ENCODE results near the gene MRPL34. TPM values are rescaled to one million over a fixed set of nuclear protein-coding genes. Genes with fewer than 3 reads are reported as not detected.
A peak's percentile ranks its signal among the peaks of the same experiment; 100 is the strongest.

MRPL34 gene
- total RNA-seq, 3 donors from 2014 or later: 88.5 to 139 (median 98.0) TPM

DNA sequence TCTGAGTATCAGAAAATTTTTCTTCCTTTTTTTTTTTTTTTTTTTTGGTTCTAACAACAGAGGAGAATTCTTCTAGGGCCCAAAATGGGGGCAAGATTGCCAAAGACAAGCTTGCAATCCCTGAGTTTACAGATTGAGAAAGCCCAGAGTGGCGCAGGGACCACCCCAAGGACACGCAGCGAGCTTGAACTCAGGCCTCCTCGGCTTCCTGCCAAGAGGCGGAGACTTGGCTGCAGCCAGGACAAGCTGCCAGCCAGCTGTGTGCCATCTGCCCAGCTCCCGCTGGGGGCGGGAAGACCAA, 506 bp upstream of the MRPL34 start:
- DNase-seq (ENCODE audit: low spot score in 2 of 2): no peak

DNA sequence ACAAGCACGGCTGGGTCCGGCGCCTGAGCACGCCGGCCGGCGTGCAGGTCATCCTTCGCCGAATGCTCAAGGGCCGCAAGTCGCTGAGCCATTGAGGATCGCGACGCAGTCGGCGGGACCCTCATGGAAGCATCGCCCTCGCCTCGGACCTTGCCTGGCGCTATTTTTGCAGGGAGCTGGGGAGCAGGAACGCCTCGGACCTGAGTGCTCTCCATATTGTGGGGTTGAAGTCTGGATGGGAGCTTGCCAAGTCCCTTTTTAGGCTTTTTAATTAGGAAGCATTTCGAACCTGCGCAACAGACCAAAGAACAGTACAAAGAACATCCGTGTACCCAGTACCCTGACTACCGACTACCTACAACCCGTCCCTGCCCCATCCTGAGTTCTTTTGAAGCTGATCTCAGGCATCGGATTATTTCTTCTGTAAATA, 628 bp downstream of the MRPL34 start:
- peak overlapping the region; percentile 86 to 90 for H3K27ac ChIP-seq
- TF ChIP-seq CTCF (IDR thresholded peaks at IDR 0.05): no peak
- TF ChIP-seq POLR2A (IDR thresholded peaks at IDR 0.05): no peak
- TF ChIP-seq POLR2AphosphoS5 (IDR thresholded peaks at IDR 0.05): no peak
- intact Hi-C loops (cut with DNase I; ENCODE audit: low total_unique reads): loop anchor here (10.0 kb wide), 1 partner anchor 79 kb away; no protein-coding TSS in a partner anchor
- peak overlapping the region; percentile 60 to 79 (median 70) for H3K4me3 ChIP-seq
- no peaks in the 10 kb centered on the region for H3K36me3 ChIP-seq
- DNase-seq (ENCODE audit: low spot score in 2 of 2): no peak
- peaks cover 4 to 36% of the 10 kb centered on the region in 2 donors for H3K4me1 ChIP-seq
- H3K9me3 ChIP-seq: no peaks in the 10 kb centered on the region
- H3K27me3 ChIP-seq: no peaks in the 10 kb centered on the region

More for the DNA sequence above, 506 bp upstream of the MRPL34 start:
- Histone ChIP-seq H3K27me3 (no peaks in the 10 kb centered on the region), H3K36me3 (no peaks in the 10 kb centered on the region), H3K9me3 (no peaks in the 10 kb centered on the region), H3K4me1 (peaks cover under 1 to 32% of the 10 kb centered on the region in 2 donors), H3K4me3 (peak overlapping the region; percentile 60 to 79 (median 70)), H3K27ac (peak overlapping the region; percentile 30 to 90)
- intact Hi-C loops (cut with DNase I; ENCODE audit: low total_unique reads): loop anchor here (10.0 kb wide), 1 partner anchor 80 kb away; no protein-coding TSS in a partner anchor
- TF ChIP-seq POLR2A (IDR thresholded peaks at IDR 0.05) (no peak), POLR2AphosphoS5 (IDR thresholded peaks at IDR 0.05) (no peak), CTCF (IDR thresholded peaks at IDR 0.05) (no peak)

DNA sequence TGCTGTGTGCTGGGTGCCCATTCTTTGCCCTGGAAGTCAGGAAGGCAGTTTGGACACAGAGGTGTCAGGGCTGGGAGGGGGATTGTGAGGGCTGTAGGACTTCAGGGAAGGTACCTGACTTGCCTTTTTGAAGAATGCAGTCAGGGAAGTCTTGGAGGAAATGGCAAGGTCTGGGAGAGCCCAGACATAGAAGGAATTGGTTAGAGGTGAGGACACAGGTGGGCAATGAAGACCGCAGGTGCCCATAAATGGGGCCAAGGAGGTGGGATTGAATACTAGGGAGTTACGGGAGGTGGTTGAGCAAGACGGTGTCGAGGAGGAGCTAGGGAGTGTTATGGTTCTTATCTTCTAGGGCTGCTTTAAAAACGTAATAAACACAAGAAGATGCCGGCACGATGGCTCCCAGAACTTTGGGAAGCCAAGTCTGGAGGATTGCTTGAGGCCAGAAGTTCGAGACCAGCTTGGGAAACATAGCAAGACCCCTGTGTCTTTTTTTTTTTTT, 2.3 kb downstream of the MRPL34 start:
- no peak overlapping the region for H3K27ac ChIP-seq
- H3K36me3 ChIP-seq: no peaks in the 10 kb centered on the region
- H3K4me1 ChIP-seq: peaks cover 7 to 28% of the 10 kb centered on the region in 2 donors
- DNase-seq (ENCODE audit: low spot score in 2 of 2): no peak
- H3K27me3 ChIP-seq: no peaks in the 10 kb centered on the region
- no peak for TF ChIP-seq CTCF (IDR thresholded peaks at IDR 0.05)
- TF ChIP-seq POLR2AphosphoS5 (IDR thresholded peaks at IDR 0.05): no peak
- TF ChIP-seq POLR2A (IDR thresholded peaks at IDR 0.05): no peak
- H3K4me3 ChIP-seq: no peak overlapping the region
- intact Hi-C loops (cut with DNase I; ENCODE audit: low total_unique reads): loop anchor here (10.0 kb wide), 1 partner anchor 77 kb away; no protein-coding TSS in a partner anchor
- no peaks in the 10 kb centered on the region for H3K9me3 ChIP-seq

- Histone ChIP-seq H3K27ac (peak within 1 kb of the TSS; percentile 87), H3K9me3 (no peaks in the 10 kb centered on the region), H3K4me1 (peaks cover 7 to 19% of the 10 kb centered on the region in 2 donors), H3K36me3 (no peaks in the 10 kb centered on the region), H3K27me3 (no peaks in the 10 kb centered on the region), H3K4me3 (peak within 1 kb of the TSS; percentile 85 to 92 (median 89))
- no peak for TF ChIP-seq POLR2A (IDR thresholded peaks at IDR 0.05)
- peak; percentile 28 to 70 (median 28) for TF ChIP-seq POLR2AphosphoS5 (IDR thresholded peaks at IDR 0.05)
- DNase-seq (ENCODE audit: low spot score in 2 of 2): peak; percentile 99 to 100
- intact Hi-C loops (cut with DNase I; ENCODE audit: low total_unique reads): loop anchor here (10.0 kb wide), 1 partner anchor 75 kb away; no protein-coding TSS in a partner anchor
These were observed 3.7 kb downstream of the MRPL34 start, which contains the start of gene DDA1 for GRCh38 chr19:17309198-17309964. Gene DDA1 (plus strand): TSS chr19:17309563. CDS start chr19:17309655, 92 bp downstream.

- H3K4me1 ChIP-seq: peaks cover 7 to 13% of the 10 kb centered on the region in 2 donors
- TF ChIP-seq POLR2AphosphoS5 (IDR thresholded peaks at IDR 0.05) (no peak), POLR2A (IDR thresholded peaks at IDR 0.05) (no peak), CTCF (IDR thresholded peaks at IDR 0.05) (no peak)
These were observed 4.3 kb downstream of the MRPL34 start for GRCh38 chr19:17309965-17310461.

More at GRCh38 chr19:17309965-17310461, 4.3 kb downstream of the MRPL34 start:
- H3K27me3 ChIP-seq: no peaks in the 10 kb centered on the region
- no peak for DNase-seq (ENCODE audit: low spot score in 2 of 2)
- no peaks in the 10 kb centered on the region for H3K36me3 ChIP-seq
- intact Hi-C loops (cut with DNase I; ENCODE audit: low total_unique reads): loop anchor here (10.0 kb wide), 1 partner anchor 75 kb away; no protein-coding TSS in a partner anchor
- peak overlapping the region; percentile 85 to 92 (median 89) for H3K4me3 ChIP-seq
- no peaks in the 10 kb centered on the region for H3K9me3 ChIP-seq
- H3K27ac ChIP-seq: peak overlapping the region; percentile 87

All from breast epithelium (tissue), 4 donors.